ENCODE results near the gene ANKAR.

DNA sequence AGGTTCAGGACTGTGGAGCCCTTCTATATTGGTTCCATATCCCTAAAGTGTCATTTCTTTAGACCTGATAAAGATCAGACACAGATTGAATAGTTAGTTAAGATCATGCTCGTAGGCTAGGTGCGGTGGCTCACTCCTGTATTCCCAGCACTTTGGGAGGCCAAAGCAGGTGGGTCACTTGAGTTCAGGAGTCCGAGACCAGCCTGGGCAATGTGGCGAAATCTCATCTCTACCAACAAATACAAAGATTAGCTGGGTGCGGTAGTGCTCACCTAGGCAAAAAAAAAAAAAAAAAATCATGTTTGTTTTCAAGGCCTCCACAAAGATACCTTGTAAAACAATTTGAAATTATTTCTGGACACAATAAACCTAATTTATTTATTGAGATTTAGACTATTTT is 4.6 kb upstream of the ANKAR start:
- TF ChIP-seq, protein P1, sequence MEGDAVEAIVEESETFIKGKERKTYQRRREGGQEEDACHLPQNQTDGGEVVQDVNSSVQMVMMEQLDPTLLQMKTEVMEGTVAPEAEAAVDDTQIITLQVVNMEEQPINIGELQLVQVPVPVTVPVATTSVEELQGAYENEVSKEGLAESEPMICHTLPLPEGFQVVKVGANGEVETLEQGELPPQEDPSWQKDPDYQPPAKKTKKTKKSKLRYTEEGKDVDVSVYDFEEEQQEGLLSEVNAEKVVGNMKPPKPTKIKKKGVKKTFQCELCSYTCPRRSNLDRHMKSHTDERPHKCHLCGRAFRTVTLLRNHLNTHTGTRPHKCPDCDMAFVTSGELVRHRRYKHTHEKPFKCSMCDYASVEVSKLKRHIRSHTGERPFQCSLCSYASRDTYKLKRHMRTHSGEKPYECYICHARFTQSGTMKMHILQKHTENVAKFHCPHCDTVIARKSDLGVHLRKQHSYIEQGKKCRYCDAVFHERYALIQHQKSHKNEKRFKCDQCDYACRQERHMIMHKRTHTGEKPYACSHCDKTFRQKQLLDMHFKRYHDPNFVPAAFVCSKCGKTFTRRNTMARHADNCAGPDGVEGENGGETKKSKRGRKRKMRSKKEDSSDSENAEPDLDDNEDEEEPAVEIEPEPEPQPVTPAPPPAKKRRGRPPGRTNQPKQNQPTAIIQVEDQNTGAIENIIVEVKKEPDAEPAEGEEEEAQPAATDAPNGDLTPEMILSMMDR (IDR thresholded peaks at IDR 0.05), result no peak
- TF ChIP-seq, protein P2, sequence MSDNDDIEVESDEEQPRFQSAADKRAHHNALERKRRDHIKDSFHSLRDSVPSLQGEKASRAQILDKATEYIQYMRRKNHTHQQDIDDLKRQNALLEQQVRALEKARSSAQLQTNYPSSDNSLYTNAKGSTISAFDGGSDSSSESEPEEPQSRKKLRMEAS (CRISPR knock-in tag; IDR thresholded peaks at IDR 0.05), result no peak
- no peak for TF ChIP-seq PREB (CRISPR knock-in tag; IDR thresholded peaks at IDR 0.05; ENCODE audit: borderline replicate concordance)
- no peak for TF ChIP-seq SMAD3 (CRISPR knock-in tag; IDR thresholded peaks at IDR 0.05; ENCODE audit: borderline replicate concordance)
- TF ChIP-seq, protein P3, sequence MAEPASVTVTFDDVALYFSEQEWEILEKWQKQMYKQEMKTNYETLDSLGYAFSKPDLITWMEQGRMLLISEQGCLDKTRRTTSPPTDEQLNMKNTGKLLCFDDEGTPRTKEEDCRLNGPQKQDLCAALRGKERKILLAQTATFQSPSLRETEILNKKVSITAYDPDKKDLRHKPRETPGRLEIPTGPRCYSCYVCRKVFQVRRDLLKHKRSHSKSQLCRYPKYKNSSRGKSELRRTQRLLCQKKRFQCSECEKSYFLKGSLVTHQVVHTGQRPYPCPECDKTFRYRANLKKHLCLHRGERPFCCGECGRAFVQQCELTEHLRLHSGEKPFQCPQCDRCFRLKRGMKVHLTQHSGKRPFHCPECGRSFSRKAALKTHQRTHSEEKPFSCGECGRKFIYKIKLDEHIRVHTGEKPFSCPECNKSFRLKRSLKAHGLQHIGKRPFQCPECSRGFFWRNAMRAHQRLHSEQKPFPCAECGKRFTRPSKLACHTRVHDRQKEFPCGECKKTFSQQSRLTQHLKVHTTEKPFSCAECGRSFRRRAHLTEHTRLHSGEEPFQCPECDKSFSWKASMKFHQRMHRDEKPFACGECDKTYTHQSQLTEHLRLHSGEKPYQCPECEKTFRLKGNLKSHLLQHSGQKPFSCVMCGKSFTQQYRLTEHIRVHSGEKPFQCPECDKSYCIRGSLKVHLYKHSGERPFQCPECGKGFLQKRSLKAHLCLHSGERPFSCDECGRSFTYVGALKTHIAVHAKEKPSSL (CRISPR knock-in tag; conservative IDR thresholded peaks at IDR 0.05), result no peak
- TF ChIP-seq ZNF263 (CRISPR knock-in tag; IDR thresholded peaks at IDR 0.05; ENCODE audit: low read depth), result no peak
- TF ChIP-seq TP53 (CRISPR knock-in tag; IDR thresholded peaks at IDR 0.05), result no peak

Data from WTC11 (cell line).